HG03354 (cell line): ENCODE results near the gene ATG9A.
A peak's percentile ranks its signal among the peaks of the same experiment; 100 is the strongest.

Experiments used
- ATAC-seq: cut with Tn5 transposase; IDR thresholded peaks from one replicate; pipeline ENCODE4 v1.9.1; 2021; ENCODE audit warnings: mild to moderate bottlenecking; ENCODE audit not compliant: unreplicated experiment, poor library complexity, severe bottlenecking

ATG9A gene

GRCh38 chr2:219180961-219181360 lies 48.5 kb downstream of the ATG9A start:
- ATAC-seq: no peak

- ATAC-seq: no peak
Measured at GRCh38 chr2:219179601-219180465, 49.6 kb downstream of the ATG9A start.

GRCh38 chr2:219178377-219179175 lies 50.9 kb downstream of the ATG9A start:
- ATAC-seq: peak; percentile 11

- ATAC-seq: peak; percentile 41
Measured at GRCh38 chr2:219177552-219178376, 51.7 kb downstream of the ATG9A start, which contains the start of gene RETREG2. Gene RETREG2, plus strand, starts transcription at chr2:219178275. Its CDS starts 78 bp downstream, at chr2:219178353.

- ATAC-seq: peak; percentile 76
Measured at GRCh38 chr2:219176818-219177551, 52.5 kb downstream of the ATG9A start, which contains the start of gene CNPPD1. Gene CNPPD1, minus strand, starts transcription at chr2:219176925. Its CDS starts 97 bp downstream, at chr2:219176828.

GRCh38 chr2:219175928-219176817 lies 53.3 kb downstream of the ATG9A start:
- peak; percentile 36 for ATAC-seq

- ATAC-seq: no peak
Measured at GRCh38 chr2:219175486-219175885, 54.0 kb downstream of the ATG9A start.

- no peak for ATAC-seq
Measured at GRCh38 chr2:219174801-219175200, 54.6 kb downstream of the ATG9A start.

- no peak for ATAC-seq
Measured at GRCh38 chr2:219174146-219174545, 55.3 kb downstream of the ATG9A start.

GRCh38 chr2:219173176-219173575 lies 56.3 kb downstream of the ATG9A start:
- ATAC-seq: no peak

- no peak for ATAC-seq
Measured at GRCh38 chr2:219172231-219173154, 56.9 kb downstream of the ATG9A start.

GRCh38 chr2:219171231-219171651 lies 58.2 kb downstream of the ATG9A start:
- no peak for ATAC-seq

- ATAC-seq: no peak
Measured at GRCh38 chr2:219169930-219170654, 59.3 kb downstream of the ATG9A start, which contains the start of gene SLC23A3. Gene SLC23A3, minus strand, starts transcription at chr2:219170029. Its CDS starts 45 bp downstream, at chr2:219169984.
